GM12878 (cell line): Measurements from ENCODE around the gene CXCR6. TPM values are rescaled to one million over a fixed set of nuclear protein-coding genes. Genes with fewer than 3 reads are reported as not detected.

Source experiments
- ATAC-seq: fragments of 200-7000 bp; cut with Tn5 transposase; 3 replicates; pipeline ENCODE4 v1.9.1; 2020; ENCODE audit warnings: mild to moderate bottlenecking, moderate library complexity
- BruUV-seq: library from RNA; stranded (reverse); fragments of 400-500 nt; replicated peaks from 2 replicates; lab custom pipeline; 2021; lab: Mats Ljungman, UMichigan
- CTCF ChIA-PET: fragments of 300-600 bp; sonication (Branson Sonifier 250); formaldehyde crosslinking; extraction: SDS; loops from one replicate; lab custom pipeline; 2021; ENCODE audit warnings: inconsistent platforms; lab: Yijun Ruan, JAX
- POLR2A ChIA-PET: fragments of 350-600 bp; formaldehyde crosslinking; extraction: SDS; loops from one replicate; lab custom pipeline; 2021; ENCODE audit warnings: inconsistent platforms; lab: Charles Lee
- RAD21 ChIA-PET: fragments of 300-600 bp; sonication (Branson Sonifier 250); formaldehyde crosslinking; loops from one replicate; lab custom pipeline; 2023; ENCODE audit warnings: antibody characterized with exemption; ENCODE audit not compliant: unreplicated experiment; lab: Charles Lee
- SMC1A ChIA-PET: fragments of 300-600 bp; sonication (Branson Sonifier 250); formaldehyde crosslinking; loops from one replicate; lab custom pipeline; 2023; ENCODE audit not compliant: unreplicated experiment, uncharacterized antibody; lab: Charles Lee
- DNase-seq: peaks from one replicate; pipeline ENCODE4 v3.0.0-alpha.2; 2011; ENCODE audit warnings: low read depth, low spot score
- FAIRE-seq: peaks from 3 replicates; lab custom pipeline; 2011; peaks lifted over from hg19 to GRCh38; lab: Jason Lieb, UNC
- H2AFZ ChIP-seq: 2 replicates; pipeline ENCODE4 v1.6.0; 2011; ENCODE audit warnings: low read depth, low read length, control low read depth; ENCODE audit not compliant: control insufficient read depth
- H3K27ac ChIP-seq: 2 replicates; pipeline ENCODE4 v1.5.1; 2011; ENCODE audit warnings: control low read depth; ENCODE audit not compliant: control insufficient read depth, insufficient read depth
- H3K27me3 ChIP-seq, 2 experiments: replicated peaks in 1 of 2; 2 replicates each; pipeline versions ENCODE4 v1.6.0 to v1.6.1; 2011; ENCODE audit warnings: low read length in 1 of 2; ENCODE audit not compliant: control insufficient read depth in 2 of 2, insufficient read depth in 2 of 2
- H3K36me3 ChIP-seq, 2 experiments: 2 replicates each; pipeline ENCODE4 v1.5.1; 2011; ENCODE audit warnings: low read length in 1 of 2; ENCODE audit not compliant: control insufficient read depth in 2 of 2, insufficient read depth in 2 of 2
- H3K4me1 ChIP-seq: 2 replicates; pipeline ENCODE4 v1.6.1; 2011; ENCODE audit warnings: mild to moderate bottlenecking, low read length, moderate library complexity, mixed read lengths; ENCODE audit not compliant: control insufficient read depth, insufficient read depth
- H3K4me2 ChIP-seq: 2 replicates; pipeline ENCODE4 v1.6.0; 2011; ENCODE audit warnings: control low read depth; ENCODE audit not compliant: control insufficient read depth, insufficient read depth
- H3K4me3 ChIP-seq: fragments of 200-600 bp; sonication (generic); 2 replicates; pipeline ENCODE4 v1.5.1; 2016
- H3K79me2 ChIP-seq: 2 replicates; pipeline ENCODE4 v1.6.0; 2011; ENCODE audit warnings: low read length; ENCODE audit not compliant: control insufficient read depth, insufficient read depth
- H3K9ac ChIP-seq: 2 replicates; pipeline ENCODE4 v1.8.0; 2011; ENCODE audit warnings: low read length, control low read depth, mixed read lengths; ENCODE audit not compliant: control insufficient read depth, insufficient read depth
- H3K9me3 ChIP-seq: replicated peaks from 3 replicates; pipeline ENCODE4 v1.5.1; 2011; ENCODE audit warnings: mild to moderate bottlenecking, low read length; ENCODE audit not compliant: control insufficient read depth, insufficient read depth
- H4K20me1 ChIP-seq: 2 replicates; pipeline ENCODE4 v1.6.0; 2011; ENCODE audit not compliant: control insufficient read depth, insufficient read depth
- GATAD2B ChIP-seq: fragments of 450-650 bp; conservative IDR thresholded peaks from 2 replicates; pipeline ENCODE4 v1.6.1; 2017; ENCODE audit warnings: low read depth, mild to moderate bottlenecking, moderate library complexity
- PAX5 ChIP-seq: IDR thresholded peaks from 2 replicates; pipeline ENCODE4 v1.6.1; 2011; ENCODE audit warnings: low read depth, low read length, borderline replicate concordance
- POLR2AphosphoS2 ChIP-seq: IDR thresholded peaks from 2 replicates; pipeline ENCODE4 v1.6.1; 2011; ENCODE audit warnings: low read depth, mild to moderate bottlenecking, low read length, improper control_type of control experiment, moderate library complexity
- RAD51 ChIP-seq: fragments of 450-650 bp; IDR thresholded peaks from 2 replicates; pipeline ENCODE4 v1.6.1; 2016; ENCODE audit warnings: moderate library complexity, mild to moderate bottlenecking, inconsistent platforms
- SMAD5 ChIP-seq: IDR thresholded peaks from 2 replicates; pipeline ENCODE4 v1.6.1; 2016; ENCODE audit warnings: antibody characterized with exemption, low read depth
- TBL1XR1 ChIP-seq: IDR thresholded peaks from 2 replicates; pipeline ENCODE4 v1.6.1; 2012; ENCODE audit warnings: low read depth, low read length, improper control_type of control experiment
- WGBS: methylation state at CpG from one replicate; pipeline ENCODE4 v1.1.6; 2016; ENCODE audit warnings: low lambda C conversion rate; ENCODE audit not compliant: insufficient replicate concordance, insufficient coverage; ENCODE audit errors: missing lambda C conversion rate; 5-methylcytosine and 5-hydroxymethylcytosine counted together
- in situ Hi-C: fragments of 300-500 bp; cut with MboI; formaldehyde crosslinking; loops from 9 replicates; pipeline ENCODE4 v1.14.3; 2018; ENCODE audit warnings: mixed read lengths
- intact Hi-C: fragments of 100-400 bp; cut with micrococcal nuclease; formaldehyde crosslinking; loops from one replicate; pipeline ENCODE4 v1.14.2; 2022; ENCODE audit not compliant: unreplicated experiment
- polyA plus RNA-seq, 11 experiments: library from polyadenylated mRNA; depleted of rRNA in 4 of 11; unstranded in 6 of 11; stranded (reverse) in 5 of 11; fragments of >200 nt; fragmentation: Nextera tagmentation in 4 of 11; fragmentation: Illumina TruSeq in 1 of 11; extraction: Ambion mirVana in 4 of 11; extraction: Trizol in 1 of 11; gene quantifications; 1 replicate in 1 of 11; 2 replicates in 10 of 11; pipeline versions ENCODE4 v1.2.1 to v1.2.3, GENCODE V29; 2011 to 2016; ENCODE audit warnings: inconsistent platforms in 2 of 11, missing spikeins in 2 of 11, low read depth in 1 of 11
- total RNA-seq, 4 experiments: library from RNA; depleted of rRNA in 3 of 4; stranded (reverse); fragments of >200 nt in 3 of 4; fragmentation: Illumina TruSeq in 1 of 4; extraction: Trizol in 1 of 4; gene quantifications; 2 replicates each; pipeline versions ENCODE4 v1.2.1 to v1.2.3, GENCODE V29; 2013 to 2021
- TF ChIP-seq, protein P1 (sequence below): IDR thresholded peaks from 2 replicates; pipeline ENCODE4 v1.6.1; 2012; ENCODE audit warnings: low read depth, low read length, improper control_type of control experiment

CXCR6 gene
- total and polyA plus RNA-seq, 10 of the 15 experiments (the other 5 are each of a cell fraction or from before 2014, with no cell fraction given): 0.04 to 0.20 (median 0.12) TPM; not detected in 5

GRCh38 chr3:45933591-45933990 lies 9.7 kb upstream of the CXCR6 start:
- no peaks in the 10 kb centered on the region for H3K27me3 ChIP-seq
- DNase-seq (no peak), FAIRE-seq (no peak), ATAC-seq (no peak)
- no peaks in the 10 kb centered on the region; the same call in 2 of the 3 replicates for H3K9me3 ChIP-seq
- WGBS: 97% methylated on average over 4 of the region's 4 CpGs
- H3K4me2 ChIP-seq: no peak overlapping the region
- H4K20me1 ChIP-seq: peaks cover 3% of the 10 kb centered on the region; the same call in 1 of the 2 replicates
- TF ChIP-seq RAD51: no peak
- TF ChIP-seq, protein P1, sequence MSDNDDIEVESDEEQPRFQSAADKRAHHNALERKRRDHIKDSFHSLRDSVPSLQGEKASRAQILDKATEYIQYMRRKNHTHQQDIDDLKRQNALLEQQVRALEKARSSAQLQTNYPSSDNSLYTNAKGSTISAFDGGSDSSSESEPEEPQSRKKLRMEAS: no peak
- no peak for TF ChIP-seq GATAD2B
- TF ChIP-seq POLR2AphosphoS2: no peak
- TF ChIP-seq PAX5: no peak
- no peak for TF ChIP-seq TBL1XR1
- no peak for TF ChIP-seq SMAD5
- peaks cover 10 to 11% of the 10 kb centered on the region in 2 experiments for H3K36me3 ChIP-seq
- in situ Hi-C loops (loop anchor here (5.0 kb wide), 1 partner anchor 421 kb away; no protein-coding TSS in a partner anchor), intact Hi-C loops (no loop called here)
- ChIA-PET SMC1A (interaction anchor here (0.7 to 21.6 kb wide), 4 partner anchors 12 to 246 kb away, joined by 3 to 523 read pairs (median 3); no protein-coding TSS in a partner anchor), POLR2A (no interaction called here), CTCF (interaction anchor here (1.3 to 11.2 kb wide), 4 partner anchors 13 to 172 kb away, joined by 4 to 189 read pairs (median 65); no protein-coding TSS in a partner anchor), RAD21 (interaction anchor here (0.8 to 2.7 kb wide), 2 partner anchors 91 to 144 kb away, joined by 3 to 12 read pairs; no protein-coding TSS in a partner anchor)
- no peak overlapping the region for H3K9ac ChIP-seq
- H2AFZ ChIP-seq: no peak overlapping the region
- no peak overlapping the region for H3K4me3 ChIP-seq
- no TSS peak for BruUV-seq
- no peaks in the 10 kb centered on the region for H3K79me2 ChIP-seq
- no peak overlapping the region for H3K27ac ChIP-seq
- H3K4me1 ChIP-seq: no peaks in the 10 kb centered on the region; the same call in 1 of the 2 replicates
